Endothelial cell of umbilical vein (primary cell): Measurements from ENCODE around the gene CNGB1. TPM values are rescaled to one million over a fixed set of nuclear protein-coding genes. Genes with fewer than 3 reads are reported as not detected.

ENCODE experiments used
- BruUV-seq: library from RNA; stranded (reverse); fragments of 400-500 nt; replicated peaks from 2 replicates; lab custom pipeline; 2021; lab: Mats Ljungman, UMichigan
- CTCF ChIA-PET: fragments of 300-600, 350-600 bp; sonication (Branson Sonifier 250); formaldehyde crosslinking; loops from one replicate; lab custom pipeline; 2021; ENCODE audit warnings: antibody characterized with exemption, inconsistent platforms; lab: Charles Lee
- POLR2A ChIA-PET: fragments of 300-600, 350-600 bp; sonication (Branson Sonifier 250); formaldehyde crosslinking; loops from one replicate; lab custom pipeline; 2021; ENCODE audit warnings: antibody characterized with exemption, inconsistent platforms; lab: Charles Lee
- DNase-seq: peaks from one replicate; pipeline ENCODE4 v3.0.0-alpha.2; 2011; ENCODE audit warnings: low read depth, low spot score
- FAIRE-seq: peaks from 2 replicates; lab custom pipeline; 2011; peaks lifted over from hg19 to GRCh38; lab: Jason Lieb, UNC
- H2AFZ ChIP-seq: 2 replicates; pipeline ENCODE4 v1.6.0; 2012; ENCODE audit warnings: low read depth, low read length, control low read depth, inconsistent platforms
- H3K27ac ChIP-seq: 2 replicates; pipeline ENCODE4 v1.5.1; 2011; ENCODE audit warnings: low read depth, mild to moderate bottlenecking, control low read depth, low read length, moderate library complexity; ENCODE audit not compliant: insufficient read depth
- H3K27me3 ChIP-seq, 2 experiments: 2 replicates each; pipeline versions ENCODE4 v1.6.0 to v1.6.1; 2011; ENCODE audit warnings: low read length in 2 of 2, mixed read lengths in 1 of 2; ENCODE audit not compliant: control insufficient read depth in 2 of 2, insufficient read depth in 2 of 2
- H3K36me3 ChIP-seq, 2 experiments: 2 replicates in 1 of 2; 3 replicates in 1 of 2; pipeline ENCODE4 v1.5.1; 2011; ENCODE audit warnings: low read length in 2 of 2, mild to moderate bottlenecking in 1 of 2, moderate library complexity in 1 of 2; ENCODE audit not compliant: control insufficient read depth in 2 of 2, insufficient read depth in 2 of 2; ENCODE audit errors: extremely low read depth in 1 of 2
- H3K4me1 ChIP-seq: 3 replicates; pipeline ENCODE4 v1.5.1; 2011; ENCODE audit warnings: mild to moderate bottlenecking, low read length; ENCODE audit not compliant: control insufficient read depth, insufficient read depth; ENCODE audit errors: extremely low read depth
- H3K4me2 ChIP-seq: 2 replicates; pipeline ENCODE4 v1.6.1; 2011; ENCODE audit warnings: low read length, control low read depth, mixed read lengths; ENCODE audit not compliant: insufficient read depth
- H3K4me3 ChIP-seq, 3 experiments: fragments of 200-600 bp in 1 of 3; sonication (generic), shearing (Covaris generic) in 1 of 3; replicated peaks in 1 of 3; 2 replicates each; pipeline ENCODE4 v1.5.1; 2011 to 2016; ENCODE audit warnings: control low read depth in 3 of 3, low read length in 3 of 3, mild to moderate bottlenecking in 2 of 3, inconsistent platforms in 1 of 3, low read depth in 1 of 3, moderate library complexity in 1 of 3; ENCODE audit not compliant: insufficient read depth in 1 of 3
- H3K79me2 ChIP-seq: 2 replicates; pipeline ENCODE4 v1.6.0; 2012; ENCODE audit warnings: low read length, inconsistent platforms; ENCODE audit not compliant: control insufficient read depth, insufficient read depth
- H3K9ac ChIP-seq: replicated peaks from 2 replicates; pipeline ENCODE3; 2011; ENCODE audit warnings: low read length, control low read depth; ENCODE audit not compliant: insufficient read depth; ENCODE audit errors: extremely low read depth
- H3K9me1 ChIP-seq: replicated peaks from 3 replicates; pipeline ENCODE4 v1.6.0; 2011; ENCODE audit warnings: mild to moderate bottlenecking, low read length; ENCODE audit not compliant: control insufficient read depth, insufficient read depth; ENCODE audit errors: extremely low read depth
- H3K9me3 ChIP-seq: replicated peaks from 2 replicates; pipeline ENCODE4 v1.5.1; 2012; ENCODE audit warnings: low read length, inconsistent platforms; ENCODE audit not compliant: control insufficient read depth, insufficient read depth
- H4K20me1 ChIP-seq: replicated peaks from 2 replicates; pipeline ENCODE3; 2011; ENCODE audit warnings: mild to moderate bottlenecking, low read length; ENCODE audit not compliant: control insufficient read depth, insufficient read depth; ENCODE audit errors: extremely low read depth
- EZH2 ChIP-seq: IDR thresholded peaks from 2 replicates; pipeline ENCODE4 v1.6.1; 2012; ENCODE audit warnings: borderline replicate concordance, low read depth, mild to moderate bottlenecking, moderate library complexity, low read length, inconsistent platforms; ENCODE audit not compliant: severe bottlenecking
- FOS ChIP-seq: IDR thresholded peaks from 2 replicates; pipeline ENCODE4 v1.6.1; 2011; ENCODE audit warnings: mild to moderate bottlenecking, low read length, moderate library complexity, borderline replicate concordance; ENCODE audit not compliant: insufficient read depth
- GATA2 ChIP-seq: IDR thresholded peaks from 2 replicates; pipeline ENCODE4 v1.7.0; 2011; ENCODE audit warnings: low read depth, mild to moderate bottlenecking, moderate library complexity, mixed read lengths, low read length; ENCODE audit not compliant: insufficient read length, insufficient read depth
- JUN ChIP-seq: IDR thresholded peaks from 2 replicates; pipeline ENCODE4 v1.6.1; 2011; ENCODE audit warnings: borderline replicate concordance, low read depth; ENCODE audit not compliant: insufficient read length, insufficient read depth
- MYC ChIP-seq: IDR thresholded peaks from one replicate; pipeline ENCODE4 v1.6.1; 2011; ENCODE audit warnings: mild to moderate bottlenecking, low read depth, low read length
- POLR2A ChIP-seq: IDR thresholded peaks from 2 replicates; pipeline ENCODE4 v1.6.1; 2012; ENCODE audit warnings: low read depth, mild to moderate bottlenecking, control low read depth, low read length
- POLR2AphosphoS5 ChIP-seq: IDR thresholded peaks from 2 replicates; pipeline ENCODE4 v1.6.1; 2012; ENCODE audit warnings: low read depth, mild to moderate bottlenecking, control low read depth, low read length, moderate library complexity; ENCODE audit not compliant: insufficient read depth
- dilution Hi-C: fragments of 300-500 bp; cut with MboI; formaldehyde crosslinking; loops from one replicate; pipeline ENCODE4 v1.15.0; 2019; ENCODE audit warnings: low sequenced_read_pairs; ENCODE audit not compliant: extremely low pct_ligation_motif_present
- intact Hi-C: fragments of 100-400 bp; cut with micrococcal nuclease; formaldehyde crosslinking; loops from one replicate; pipeline ENCODE4 v1.10.0; 2022
- polyA plus RNA-seq, 4 experiments: library from polyadenylated mRNA; depleted of rRNA in 3 of 4; stranded (reverse) in 3 of 4; unstranded in 1 of 4; fragments of >200 nt; gene quantifications; 2 replicates each; pipeline versions ENCODE4 v1.2.1 to v1.2.3, GENCODE V29; 2011 to 2012; ENCODE audit warnings: missing spikeins in 1 of 4
- total RNA-seq: library from RNA; stranded (reverse); gene quantifications from 2 replicates; pipeline ENCODE4 v1.2.3, GENCODE V29; 2021
- TF ChIP-seq, protein P1 (sequence below), 2 donors: IDR thresholded peaks; 1 replicate in 1 of 2; 2 replicates in 1 of 2; pipeline ENCODE4 v1.5.1; 2011; ENCODE audit warnings: low read length in 2 of 2, mild to moderate bottlenecking in 2 of 2, moderate library complexity in 2 of 2, control low read depth in 1 of 2, inconsistent platforms in 1 of 2, low read depth in 1 of 2; ENCODE audit not compliant: insufficient read depth in 1 of 2; ENCODE audit errors: extremely low read depth in 1 of 2
- TF ChIP-seq, protein P2 (sequence below): IDR thresholded peaks from 2 replicates; pipeline ENCODE4 v1.6.1; 2011; ENCODE audit not compliant: insufficient read depth, insufficient read length

Gene CNGB1
- total and polyA plus RNA-seq, 2 donors (not counting 3 experiments of a cell fraction or from before 2014, with no cell fraction given) = not detected

DNA sequence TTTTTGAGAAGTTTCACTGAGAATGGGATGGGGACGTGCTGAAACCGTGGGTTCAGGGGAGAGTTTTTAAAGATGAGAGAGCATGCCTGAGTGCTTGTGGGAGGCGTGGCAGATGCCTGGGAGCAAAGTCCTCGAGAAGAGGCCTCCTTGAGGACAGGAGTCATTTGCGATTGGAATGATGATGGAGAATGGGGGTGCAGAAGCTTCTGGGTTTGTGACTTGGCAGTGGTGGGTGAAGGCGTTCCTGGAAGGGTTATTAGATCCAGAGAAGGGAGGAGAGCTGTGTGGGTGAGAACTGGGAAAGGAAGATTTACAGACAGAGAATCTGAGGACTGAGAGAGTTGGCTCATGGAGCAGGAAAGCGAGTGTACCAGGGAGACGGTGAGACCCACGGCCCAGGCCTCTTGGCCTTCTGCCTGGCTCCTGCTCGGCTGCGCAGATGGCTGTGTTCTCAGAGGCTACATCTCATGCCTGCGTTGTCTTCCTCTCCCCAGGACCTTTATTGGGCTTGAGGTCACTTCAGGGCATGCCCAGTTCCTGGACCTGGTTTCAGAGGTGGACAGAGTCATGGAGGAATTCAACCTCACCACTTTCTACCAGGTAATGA, 46.0 kb upstream of the CNGB1 start:
- TF ChIP-seq EZH2 (no peak), FOS (no peak), POLR2A (no peak), GATA2 (no peak), JUN (no peak), MYC (no peak), POLR2AphosphoS5 (no peak)
- TF ChIP-seq, protein P1, sequence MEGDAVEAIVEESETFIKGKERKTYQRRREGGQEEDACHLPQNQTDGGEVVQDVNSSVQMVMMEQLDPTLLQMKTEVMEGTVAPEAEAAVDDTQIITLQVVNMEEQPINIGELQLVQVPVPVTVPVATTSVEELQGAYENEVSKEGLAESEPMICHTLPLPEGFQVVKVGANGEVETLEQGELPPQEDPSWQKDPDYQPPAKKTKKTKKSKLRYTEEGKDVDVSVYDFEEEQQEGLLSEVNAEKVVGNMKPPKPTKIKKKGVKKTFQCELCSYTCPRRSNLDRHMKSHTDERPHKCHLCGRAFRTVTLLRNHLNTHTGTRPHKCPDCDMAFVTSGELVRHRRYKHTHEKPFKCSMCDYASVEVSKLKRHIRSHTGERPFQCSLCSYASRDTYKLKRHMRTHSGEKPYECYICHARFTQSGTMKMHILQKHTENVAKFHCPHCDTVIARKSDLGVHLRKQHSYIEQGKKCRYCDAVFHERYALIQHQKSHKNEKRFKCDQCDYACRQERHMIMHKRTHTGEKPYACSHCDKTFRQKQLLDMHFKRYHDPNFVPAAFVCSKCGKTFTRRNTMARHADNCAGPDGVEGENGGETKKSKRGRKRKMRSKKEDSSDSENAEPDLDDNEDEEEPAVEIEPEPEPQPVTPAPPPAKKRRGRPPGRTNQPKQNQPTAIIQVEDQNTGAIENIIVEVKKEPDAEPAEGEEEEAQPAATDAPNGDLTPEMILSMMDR (IDR thresholded peaks at IDR 0.05; ENCODE audit: extremely low read depth in 1 of 2, insufficient read depth in 1 of 2, low read depth in 1 of 2, low read length in 2 of 2) = no peak
- TF ChIP-seq, protein P2, sequence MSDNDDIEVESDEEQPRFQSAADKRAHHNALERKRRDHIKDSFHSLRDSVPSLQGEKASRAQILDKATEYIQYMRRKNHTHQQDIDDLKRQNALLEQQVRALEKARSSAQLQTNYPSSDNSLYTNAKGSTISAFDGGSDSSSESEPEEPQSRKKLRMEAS = no peak
- no peak overlapping the region for H3K4me3 ChIP-seq
- H3K9me3 ChIP-seq = no peaks in the 10 kb centered on the region
- H3K9ac ChIP-seq = no peak overlapping the region
- H3K36me3 ChIP-seq = peaks cover 6 to 18% of the 10 kb centered on the region in 2 experiments
- no peak overlapping the region for H3K4me2 ChIP-seq
- ChIA-PET POLR2A (no interaction called here), CTCF (no interaction called here)
- no peaks in the 10 kb centered on the region for H4K20me1 ChIP-seq
- H3K27me3 ChIP-seq = no peaks in the 10 kb centered on the region
- no TSS peak for BruUV-seq
- H3K27ac ChIP-seq = no peak overlapping the region
- H3K79me2 ChIP-seq = no peaks in the 10 kb centered on the region
- intact Hi-C loops (no loop called here), dilution Hi-C loops (no loop called here)
- H3K9me1 ChIP-seq = no peaks in the 10 kb centered on the region
- H3K4me1 ChIP-seq = peaks cover 3% of the 10 kb centered on the region
- no peak for DNase-seq
- FAIRE-seq = no peak
- no peak overlapping the region for H2AFZ ChIP-seq
